ENCODE results near the gene SLC22A7.
"Not testable (repeated sequence)": the region's sequence is repeated elsewhere in the genome, so short reads cannot be mapped to it uniquely, and the experiment has no call there.

Gene SLC22A7

DNA sequence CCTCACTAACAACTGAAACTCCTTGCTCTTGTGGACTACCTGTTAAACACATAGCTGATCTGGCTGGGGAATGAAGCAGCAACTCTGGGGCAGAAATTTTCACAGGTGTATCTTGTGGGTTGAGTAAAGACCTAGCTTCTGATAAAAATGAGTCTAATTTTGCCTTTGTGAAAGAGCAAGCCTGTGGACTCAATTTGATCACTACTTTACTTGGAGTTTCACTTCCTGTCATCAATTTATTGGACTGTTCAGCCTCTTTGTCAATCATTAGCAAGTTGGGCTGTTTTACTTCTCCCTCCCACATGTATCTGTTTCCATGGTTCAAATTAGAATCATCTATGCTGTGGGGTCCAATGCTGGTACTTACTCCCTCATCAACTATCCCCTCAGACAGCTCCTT, 40.2 kb downstream of the SLC22A7 start:
- TF ChIP-seq RARB (CRISPR knock-in tag; IDR thresholded peaks at IDR 0.05) (no peak), ZFP30 (CRISPR knock-in tag; IDR thresholded peaks at IDR 0.05) (no peak)
- no peak for ATAC-seq

DNA sequence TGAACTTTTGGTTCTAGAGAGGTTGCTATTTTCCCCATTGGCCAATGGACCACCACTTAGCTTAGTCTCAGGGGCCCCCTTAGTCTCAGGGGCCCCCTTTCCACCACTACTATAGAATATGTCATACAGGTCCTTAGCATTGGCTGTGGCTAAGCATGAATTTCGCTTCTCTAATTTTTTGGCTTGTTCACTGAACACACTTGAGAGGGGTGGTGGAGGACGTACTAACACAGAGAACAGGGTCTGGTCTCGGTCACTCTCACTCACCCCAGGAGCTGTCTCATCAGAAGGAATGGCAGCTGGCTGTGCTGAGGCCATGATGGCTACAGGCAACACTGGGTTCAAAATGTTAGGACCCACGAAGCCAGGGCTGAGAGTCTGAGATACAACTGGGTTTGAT, 41.1 kb downstream of the SLC22A7 start:
- no peak for TF ChIP-seq PPARA (CRISPR knock-in tag; IDR thresholded peaks at IDR 0.05; ENCODE audit: borderline replicate concordance)
- TF ChIP-seq RARB (CRISPR knock-in tag; IDR thresholded peaks at IDR 0.05) = no peak
- TF ChIP-seq ZNF8 (CRISPR knock-in tag; IDR thresholded peaks at IDR 0.05) = no peak
- TF ChIP-seq CSDC2 (CRISPR knock-in tag; IDR thresholded peaks at IDR 0.05) = no peak
- no peak for TF ChIP-seq ZFP30 (CRISPR knock-in tag; IDR thresholded peaks at IDR 0.05)
- no peak for TF ChIP-seq ZC3H10 (CRISPR knock-in tag; IDR thresholded peaks at IDR 0.05)
- no peak for TF ChIP-seq ZFP3 (CRISPR knock-in tag; IDR thresholded peaks at IDR 0.05)
- no peak for TF ChIP-seq ARNTL (CRISPR knock-in tag; IDR thresholded peaks at IDR 0.05; ENCODE audit: borderline replicate concordance, low read depth)
- no peak for TF ChIP-seq BACH2 (CRISPR knock-in tag; IDR thresholded peaks at IDR 0.05; ENCODE audit: borderline replicate concordance)
- no peak for TF ChIP-seq ZNF70 (CRISPR knock-in tag; IDR thresholded peaks at IDR 0.05)
- TF ChIP-seq, protein P1, sequence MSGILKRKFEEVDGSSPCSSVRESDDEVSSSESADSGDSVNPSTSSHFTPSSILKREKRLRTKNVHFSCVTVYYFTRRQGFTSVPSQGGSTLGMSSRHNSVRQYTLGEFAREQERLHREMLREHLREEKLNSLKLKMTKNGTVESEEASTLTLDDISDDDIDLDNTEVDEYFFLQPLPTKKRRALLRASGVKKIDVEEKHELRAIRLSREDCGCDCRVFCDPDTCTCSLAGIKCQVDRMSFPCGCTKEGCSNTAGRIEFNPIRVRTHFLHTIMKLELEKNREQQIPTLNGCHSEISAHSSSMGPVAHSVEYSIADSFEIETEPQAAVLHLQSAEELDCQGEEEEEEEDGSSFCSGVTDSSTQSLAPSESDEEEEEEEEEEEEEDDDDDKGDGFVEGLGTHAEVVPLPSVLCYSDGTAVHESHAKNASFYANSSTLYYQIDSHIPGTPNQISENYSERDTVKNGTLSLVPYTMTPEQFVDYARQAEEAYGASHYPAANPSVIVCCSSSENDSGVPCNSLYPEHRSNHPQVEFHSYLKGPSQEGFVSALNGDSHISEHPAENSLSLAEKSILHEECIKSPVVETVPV (CRISPR knock-in tag; IDR thresholded peaks at IDR 0.05) = no peak
- TF ChIP-seq ESRRG (CRISPR knock-in tag; IDR thresholded peaks at IDR 0.05) = no peak
- TF ChIP-seq ISL1 (CRISPR knock-in tag; IDR thresholded peaks at IDR 0.05) = no peak
- TF ChIP-seq ZNF565 (CRISPR knock-in tag; conservative IDR thresholded peaks at IDR 0.05; ENCODE audit: low read depth) = no peak
- ATAC-seq = no peak

DNA sequence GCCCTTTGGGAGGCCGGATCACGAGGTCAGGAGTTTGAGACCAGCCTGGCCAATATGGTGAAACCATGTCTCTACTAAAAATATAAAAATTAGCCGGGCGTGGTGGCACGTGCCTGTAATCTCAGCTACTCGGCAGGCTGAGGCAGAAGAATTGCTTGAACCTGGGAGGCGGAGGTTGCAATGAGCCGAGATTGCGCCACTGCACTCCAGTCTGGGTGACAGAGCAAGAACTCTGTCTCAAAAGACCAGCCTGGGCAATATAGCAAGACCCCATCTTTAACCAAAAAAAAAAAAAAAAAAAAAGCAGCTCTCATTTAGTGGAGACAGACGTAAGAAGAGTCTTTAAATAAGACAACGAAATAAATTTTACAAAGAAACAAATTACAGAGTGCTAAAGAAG, 48.2 kb downstream of the SLC22A7 start:
- not testable (repeated sequence) for ATAC-seq

DNA sequence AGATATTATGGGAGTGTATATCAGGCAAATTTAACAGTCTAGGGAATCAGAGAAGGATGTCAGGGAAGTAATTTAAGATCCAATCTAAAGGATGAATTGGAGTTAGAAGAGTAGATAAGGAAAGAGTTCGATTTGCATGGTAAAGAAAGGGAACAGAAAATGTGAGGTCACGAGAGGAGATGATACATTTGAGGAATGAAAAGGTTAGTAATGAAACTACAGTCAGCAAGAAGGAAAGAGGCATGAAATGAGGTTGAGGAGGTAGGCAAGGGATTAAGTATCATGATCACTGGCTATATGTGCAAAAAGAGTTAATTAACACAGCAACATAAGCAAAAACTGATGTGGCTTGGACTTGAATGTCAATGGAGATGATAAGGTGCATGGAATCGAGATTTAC, 49.0 kb downstream of the SLC22A7 start:
- ATAC-seq = no peak

DNA sequence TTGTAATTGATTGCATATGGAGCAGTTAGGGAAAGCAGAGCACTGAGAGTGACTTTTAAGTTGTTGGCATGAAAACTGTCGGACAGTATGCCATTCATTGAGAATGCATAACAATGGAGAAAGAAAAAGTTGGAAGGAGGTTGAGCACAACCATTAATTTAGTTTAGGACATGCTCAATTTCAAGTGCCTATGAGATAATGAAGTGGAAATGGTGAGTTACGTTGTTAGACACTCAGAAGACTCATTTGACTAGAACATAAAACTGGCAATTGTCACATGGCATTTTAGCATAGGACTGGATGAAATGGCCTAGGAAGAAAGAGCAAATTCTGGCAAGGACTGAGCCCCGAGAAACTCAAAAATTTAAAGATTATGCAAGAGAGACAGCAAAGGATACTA, 49.4 kb downstream of the SLC22A7 start:
- TF ChIP-seq, protein P1 (CRISPR knock-in tag; IDR thresholded peaks at IDR 0.05) = no peak
- no peak for TF ChIP-seq CSDC2 (CRISPR knock-in tag; IDR thresholded peaks at IDR 0.05)
- TF ChIP-seq OSR1 (CRISPR knock-in tag; IDR thresholded peaks at IDR 0.05) = no peak
- no peak for TF ChIP-seq TCF4 (CRISPR knock-in tag; IDR thresholded peaks at IDR 0.05; ENCODE audit: borderline replicate concordance)
- TF ChIP-seq ZNF70 (CRISPR knock-in tag; IDR thresholded peaks at IDR 0.05) = no peak
- TF ChIP-seq, protein P2, sequence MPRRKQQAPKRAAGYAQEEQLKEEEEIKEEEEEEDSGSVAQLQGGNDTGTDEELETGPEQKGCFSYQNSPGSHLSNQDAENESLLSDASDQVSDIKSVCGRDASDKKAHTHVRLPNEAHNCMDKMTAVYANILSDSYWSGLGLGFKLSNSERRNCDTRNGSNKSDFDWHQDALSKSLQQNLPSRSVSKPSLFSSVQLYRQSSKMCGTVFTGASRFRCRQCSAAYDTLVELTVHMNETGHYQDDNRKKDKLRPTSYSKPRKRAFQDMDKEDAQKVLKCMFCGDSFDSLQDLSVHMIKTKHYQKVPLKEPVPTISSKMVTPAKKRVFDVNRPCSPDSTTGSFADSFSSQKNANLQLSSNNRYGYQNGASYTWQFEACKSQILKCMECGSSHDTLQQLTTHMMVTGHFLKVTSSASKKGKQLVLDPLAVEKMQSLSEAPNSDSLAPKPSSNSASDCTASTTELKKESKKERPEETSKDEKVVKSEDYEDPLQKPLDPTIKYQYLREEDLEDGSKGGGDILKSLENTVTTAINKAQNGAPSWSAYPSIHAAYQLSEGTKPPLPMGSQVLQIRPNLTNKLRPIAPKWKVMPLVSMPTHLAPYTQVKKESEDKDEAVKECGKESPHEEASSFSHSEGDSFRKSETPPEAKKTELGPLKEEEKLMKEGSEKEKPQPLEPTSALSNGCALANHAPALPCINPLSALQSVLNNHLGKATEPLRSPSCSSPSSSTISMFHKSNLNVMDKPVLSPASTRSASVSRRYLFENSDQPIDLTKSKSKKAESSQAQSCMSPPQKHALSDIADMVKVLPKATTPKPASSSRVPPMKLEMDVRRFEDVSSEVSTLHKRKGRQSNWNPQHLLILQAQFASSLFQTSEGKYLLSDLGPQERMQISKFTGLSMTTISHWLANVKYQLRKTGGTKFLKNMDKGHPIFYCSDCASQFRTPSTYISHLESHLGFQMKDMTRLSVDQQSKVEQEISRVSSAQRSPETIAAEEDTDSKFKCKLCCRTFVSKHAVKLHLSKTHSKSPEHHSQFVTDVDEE (CRISPR knock-in tag; IDR thresholded peaks at IDR 0.05) = no peak
- TF ChIP-seq, protein P3, sequence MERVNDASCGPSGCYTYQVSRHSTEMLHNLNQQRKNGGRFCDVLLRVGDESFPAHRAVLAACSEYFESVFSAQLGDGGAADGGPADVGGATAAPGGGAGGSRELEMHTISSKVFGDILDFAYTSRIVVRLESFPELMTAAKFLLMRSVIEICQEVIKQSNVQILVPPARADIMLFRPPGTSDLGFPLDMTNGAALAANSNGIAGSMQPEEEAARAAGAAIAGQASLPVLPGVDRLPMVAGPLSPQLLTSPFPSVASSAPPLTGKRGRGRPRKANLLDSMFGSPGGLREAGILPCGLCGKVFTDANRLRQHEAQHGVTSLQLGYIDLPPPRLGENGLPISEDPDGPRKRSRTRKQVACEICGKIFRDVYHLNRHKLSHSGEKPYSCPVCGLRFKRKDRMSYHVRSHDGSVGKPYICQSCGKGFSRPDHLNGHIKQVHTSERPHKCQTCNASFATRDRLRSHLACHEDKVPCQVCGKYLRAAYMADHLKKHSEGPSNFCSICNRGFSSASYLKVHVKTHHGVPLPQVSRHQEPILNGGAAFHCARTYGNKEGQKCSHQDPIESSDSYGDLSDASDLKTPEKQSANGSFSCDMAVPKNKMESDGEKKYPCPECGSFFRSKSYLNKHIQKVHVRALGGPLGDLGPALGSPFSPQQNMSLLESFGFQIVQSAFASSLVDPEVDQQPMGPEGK (CRISPR knock-in tag; IDR thresholded peaks at IDR 0.05; ENCODE audit: borderline replicate concordance) = no peak
- TF ChIP-seq BACH2 (CRISPR knock-in tag; IDR thresholded peaks at IDR 0.05; ENCODE audit: borderline replicate concordance) = no peak
- TF ChIP-seq TOX (CRISPR knock-in tag; IDR thresholded peaks at IDR 0.05; ENCODE audit: borderline replicate concordance) = no peak
- no peak for TF ChIP-seq ZFP3 (CRISPR knock-in tag; IDR thresholded peaks at IDR 0.05)
- no peak for TF ChIP-seq ZNF8 (CRISPR knock-in tag; IDR thresholded peaks at IDR 0.05)
- TF ChIP-seq SNAI2 (CRISPR knock-in tag; IDR thresholded peaks at IDR 0.05) = no peak
- TF ChIP-seq ISL1 (CRISPR knock-in tag; IDR thresholded peaks at IDR 0.05) = no peak
- no peak for TF ChIP-seq ZNF565 (CRISPR knock-in tag; conservative IDR thresholded peaks at IDR 0.05; ENCODE audit: low read depth)
- no peak for TF ChIP-seq ZC3H10 (CRISPR knock-in tag; IDR thresholded peaks at IDR 0.05)
- no peak for ATAC-seq

More for the DNA sequence above, 49.0 kb downstream of the SLC22A7 start:
- TF ChIP-seq ZNF70 (CRISPR knock-in tag; IDR thresholded peaks at IDR 0.05) (no peak), ARNTL (CRISPR knock-in tag; IDR thresholded peaks at IDR 0.05; ENCODE audit: borderline replicate concordance, low read depth) (no peak)

DNA sequence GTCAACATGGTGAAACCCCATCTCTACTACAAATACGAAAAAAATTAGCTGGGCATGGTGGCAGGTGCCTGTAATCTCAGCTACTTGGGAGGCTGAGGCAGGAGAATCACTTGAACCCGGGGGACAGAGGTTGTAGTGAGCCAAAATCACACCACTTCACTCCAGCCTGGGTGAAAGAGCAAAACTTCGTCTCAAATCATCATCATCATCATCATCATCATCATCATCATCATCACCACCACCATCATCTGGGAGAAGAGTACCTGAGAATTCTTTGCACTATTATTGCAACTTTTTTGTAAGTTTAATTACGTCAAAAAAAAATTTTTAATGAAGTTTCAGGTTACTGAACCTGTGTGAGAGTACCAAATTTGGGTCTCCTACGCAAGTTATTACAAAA, 53.9 kb downstream of the SLC22A7 start:
- not testable (repeated sequence) for ATAC-seq

All from SK-N-SH treated with all-trans-retinoic acid at 6 μM for 48 hours (cell line).